ENCODE results near the gene NEK4.

NEK4 gene

GRCh38 chr3:52777959-52778805 lies 7.4 kb upstream of the NEK4 start:
- peak in 1 of 2 experiments; percentile 4 for DNase-seq

- no peak for DNase-seq
Measured at GRCh38 chr3:52777127-52777958, 6.6 kb upstream of the NEK4 start, which contains the start of gene ITIH1. TSS of gene ITIH1 (plus strand) at chr3:52777599. CDS start at chr3:52777616, 17 bp downstream.

GRCh38 chr3:52776486-52776885 lies 5.7 kb upstream of the NEK4 start:
- DNase-seq = peak in 1 of 2 experiments; percentile 1

- peak in 1 of 2 experiments; percentile 8 for DNase-seq
Measured at GRCh38 chr3:52775877-52776276, 5.1 kb upstream of the NEK4 start.

GRCh38 chr3:52774901-52775864 lies 4.4 kb upstream of the NEK4 start:
- DNase-seq = peak in 1 of 2 experiments; percentile 13

GRCh38 chr3:52774066-52774713 lies 3.5 kb upstream of the NEK4 start:
- DNase-seq = peak in 1 of 2 experiments; percentile 3

GRCh38 chr3:52773361-52774065 lies 2.8 kb upstream of the NEK4 start:
- DNase-seq = peak in 1 of 2 experiments; percentile 3

- DNase-seq = peak; percentile 13 to 17
Measured at GRCh38 chr3:52771702-52772101, 962 bp upstream of the NEK4 start.

GRCh38 chr3:52771334-52771681 lies 568 bp upstream of the NEK4 start:
- DNase-seq = no peak

GRCh38 chr3:52769786-52770455 lies 819 bp downstream of the NEK4 start:
- peak; percentile 25 for DNase-seq

GRCh38 chr3:52763466-52763865 lies 7.3 kb downstream of the NEK4 start:
- DNase-seq = no peak

GRCh38 chr3:52756141-52756540 lies 14.6 kb downstream of the NEK4 start:
- DNase-seq = no peak

- DNase-seq = no peak
Measured at GRCh38 chr3:52754373-52754772, 16.4 kb downstream of the NEK4 start.

GRCh38 chr3:52752045-52752660 lies 18.6 kb downstream of the NEK4 start:
- DNase-seq = no peak

GRCh38 chr3:52743721-52744120 lies 27.0 kb downstream of the NEK4 start:
- no peak for DNase-seq

GRCh38 chr3:52743152-52743551 lies 27.6 kb downstream of the NEK4 start:
- no peak for DNase-seq

GRCh38 chr3:52742418-52743041 lies 28.2 kb downstream of the NEK4 start:
- no peak for DNase-seq

- no peak for DNase-seq
Measured at GRCh38 chr3:52739730-52740129, 31.0 kb downstream of the NEK4 start.

GRCh38 chr3:52733256-52733891 lies 37.4 kb downstream of the NEK4 start:
- DNase-seq = no peak
